ENCODE results near the gene KRT79. TPM values are rescaled to one million over a fixed set of nuclear protein-coding genes. Genes with fewer than 3 reads are reported as not detected.

The KRT79 gene
- total and polyA plus RNA-seq, 9 of the 15 experiments (the other 6 are each of a cell fraction or from before 2014, with no cell fraction given), result 0.03 to 2.3 (median 0.23) TPM; not detected in 2

- ChIA-PET CTCF (ENCODE audit: low intra/inter-chr PET ratio) (interaction anchor here (0.7 to 12.1 kb wide), 15 partner anchors 9 to 729 kb away, joined by 3 to 398 read pairs (median 5); no protein-coding TSS in a partner anchor), POLR2A (interaction anchor here (0.6 to 3.8 kb wide), 9 partner anchors 16 to 727 kb away, joined by 3 to 20 read pairs (median 4); no protein-coding TSS in a partner anchor)
- no peaks in the 10 kb centered on the region for H3K27me3 ChIP-seq (ENCODE audit: control insufficient read depth in 2 of 2, insufficient read depth in 2 of 2, low read length in 2 of 2)
- H3K9ac ChIP-seq (ENCODE audit: insufficient read depth in 1 of 2, low read depth in 2 of 2, low read length in 2 of 2), result peak overlapping the region; percentile 64 to 85
- FAIRE-seq (peak; percentile 91), ATAC-seq (peak; percentile 95), DNase-seq (ENCODE audit: extremely low read depth in 1 of 4, low spot score in 3 of 4) (peak; percentile 83 to 90 (median 86))
- H3K4me1 ChIP-seq (replicated peaks in 1 of 2; ENCODE audit: control insufficient read depth in 2 of 2, insufficient read depth in 2 of 2, low read length in 2 of 2), result peaks cover 35% of the 10 kb centered on the region in 2 experiments
- in situ Hi-C loops (cut with MboI) (loop anchor here (5.0 kb wide), 1 partner anchor 497 kb away; no protein-coding TSS in a partner anchor), intact Hi-C loops (cut with micrococcal nuclease) (loop anchor here (2.0 to 10.0 kb wide), 2 partner anchors 185 to 297 kb away; no protein-coding TSS in a partner anchor)
- H3K36me3 ChIP-seq (ENCODE audit: control insufficient read depth, insufficient read depth, low read length), result no peaks in the 10 kb centered on the region
- H3K4me2 ChIP-seq (ENCODE audit: insufficient read depth, low read length), result peak overlapping the region; percentile 85
- H3K27ac ChIP-seq (ENCODE audit: extremely low read depth, low read depth, low read length), result peak overlapping the region; percentile 29; the same call in 1 of the 3 replicates
- H3K79me2 ChIP-seq (ENCODE audit: control insufficient read depth, insufficient read depth, low read length), result no peaks in the 10 kb centered on the region
- BruUV-seq (replicated peaks), result no TSS peak
- peak overlapping the region; percentile 94 for H2AFZ ChIP-seq (ENCODE audit: low read depth, low read length)
- H3K9me3 ChIP-seq (replicated peaks; ENCODE audit: control insufficient read depth, insufficient read depth, low read depth, low read length), result no peaks in the 10 kb centered on the region
- 8% methylated on average over 30 of the region's 38 CpGs for WGBS (ENCODE audit: insufficient coverage, low coverage, missing lambda C conversion rate)
- H4K20me1 ChIP-seq (replicated peaks; ENCODE audit: control insufficient read depth, insufficient read depth, low read length), result no peaks in the 10 kb centered on the region
- H3K9me1 ChIP-seq (ENCODE audit: control insufficient read depth, insufficient read depth, low read length), result no peaks in the 10 kb centered on the region
- peak overlapping the region; percentile 30 for H3K4me3 ChIP-seq
- no peak for TF ChIP-seq NR2F6 (CRISPR knock-in tag; IDR thresholded peaks at IDR 0.05)
- TF ChIP-seq ELF1 (tag; IDR thresholded peaks at IDR 0.05), result peak; percentile 54; the same call in 1 of the 2 replicates
- no peak for TF ChIP-seq SMAD1 (IDR thresholded peaks at IDR 0.05; ENCODE audit: low read depth, low read length, partially characterized antibody)
- TF ChIP-seq, protein P1, sequence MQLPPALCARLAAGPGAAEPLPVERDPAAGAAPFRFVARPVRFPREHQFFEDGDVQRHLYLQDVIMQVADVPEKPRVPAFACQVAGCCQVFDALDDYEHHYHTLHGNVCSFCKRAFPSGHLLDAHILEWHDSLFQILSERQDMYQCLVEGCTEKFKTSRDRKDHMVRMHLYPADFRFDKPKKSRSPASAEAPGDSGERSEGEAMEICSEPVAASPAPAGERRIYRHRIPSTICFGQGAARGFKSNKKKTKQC (CRISPR knock-in tag; IDR thresholded peaks at IDR 0.05), result peak; percentile 48; the same call in 1 of the 2 replicates
- 0 out of 2 replicates have a peak, but pooled peaks have one; percentile 40 for TF ChIP-seq GABPB1 (CRISPR knock-in tag; IDR thresholded peaks at IDR 0.05)
- peak; percentile 61 for TF ChIP-seq MTA3 (IDR thresholded peaks at IDR 0.05; ENCODE audit: borderline replicate concordance)
- TF ChIP-seq GATA2 (CRISPR knock-in tag; IDR thresholded peaks at IDR 0.05), result no peak
- peak; percentile 57 for TF ChIP-seq ZNF384 (IDR thresholded peaks at IDR 0.05; ENCODE audit: low read depth, low read length)
- TF ChIP-seq ZBTB7A (IDR thresholded peaks at IDR 0.05; ENCODE audit: borderline replicate concordance, control insufficient read depth, low read depth, low read length), result peak; percentile 79
- TF ChIP-seq TARDBP (IDR thresholded peaks at IDR 0.05), result 0 out of 2 replicates have a peak, but pooled peaks have one; percentile 65
- TF ChIP-seq FOXP1 (CRISPR knock-in tag; IDR thresholded peaks at IDR 0.05), result no peak
- peak; percentile 96 for TF ChIP-seq L3MBTL2 (IDR thresholded peaks at IDR 0.05)
- TF ChIP-seq RBFOX2 (IDR thresholded peaks at IDR 0.05; ENCODE audit: low read depth, low read length), result peak; percentile 77
- TF ChIP-seq CBFB (CRISPR knock-in tag; IDR thresholded peaks at IDR 0.05), result peak; percentile 71; the same call in 1 of the 2 replicates
- peak; percentile 54; the same call in 1 of the 2 replicates for TF ChIP-seq PHF8 (IDR thresholded peaks at IDR 0.05; ENCODE audit: borderline replicate concordance, low read length)
- peak; percentile 42 for TF ChIP-seq KDM5B (IDR thresholded peaks at IDR 0.05; ENCODE audit: insufficient replicate concordance, low read depth, low read length)
- TF ChIP-seq MYC (IDR thresholded peaks at IDR 0.05; ENCODE audit: low read depth, low read length), result peak; percentile 87
- TF ChIP-seq MYC (CRISPR knock-in tag; IDR thresholded peaks at IDR 0.05; ENCODE audit: borderline replicate concordance, low read depth), result peak; percentile 65; the same call in 1 of the 2 replicates
- TF ChIP-seq ZBTB43 (CRISPR knock-in tag; IDR thresholded peaks at IDR 0.05), result no peak
- TF ChIP-seq TBL1XR1 (IDR thresholded peaks at IDR 0.05; ENCODE audit: low read length in 2 of 2), result peak in 1 of 2 experiments; percentile 69; a peak in 1 of 4 replicates
Measured at GRCh38 chr12:52879394-52880351, 45.6 kb upstream of the KRT79 start.

Measured in K562 (cell line).